PC-9 (cell line): ENCODE results near the gene PNPLA7.

Source experiments
- CTCF ChIP-seq: fragments of 200-600 bp; sonication (generic); conservative IDR thresholded peaks from 2 replicates; pipeline ENCODE4 v1.6.1; 2017; ENCODE audit warnings: mixed run types, antibody characterized with exemption, mild to moderate bottlenecking, moderate library complexity
- EZH2 ChIP-seq: fragments of 200-600 bp; sonication (generic); IDR thresholded peaks from 2 replicates; pipeline ENCODE4 v1.8.0; 2017; ENCODE audit warnings: antibody characterized with exemption, low read depth

GRCh38 chr9:137581361-137582285 lies 31.4 kb upstream of the PNPLA7 start:
- TF ChIP-seq CTCF (no peak), EZH2 (no peak)
